ENCODE results near the gene HDGFL3. TPM values are rescaled to one million over a fixed set of nuclear protein-coding genes. Genes with fewer than 3 reads are reported as not detected.
A peak's percentile ranks its signal among the peaks of the same experiment; 100 is the strongest.
"Not testable (repeated sequence)": the region's sequence is repeated elsewhere in the genome, so short reads cannot be mapped to it uniquely, and the experiment has no call there.

The HDGFL3 gene
- total RNA-seq = 10 to 100 TPM; 22.8 to 58.2 TPM

DNA sequence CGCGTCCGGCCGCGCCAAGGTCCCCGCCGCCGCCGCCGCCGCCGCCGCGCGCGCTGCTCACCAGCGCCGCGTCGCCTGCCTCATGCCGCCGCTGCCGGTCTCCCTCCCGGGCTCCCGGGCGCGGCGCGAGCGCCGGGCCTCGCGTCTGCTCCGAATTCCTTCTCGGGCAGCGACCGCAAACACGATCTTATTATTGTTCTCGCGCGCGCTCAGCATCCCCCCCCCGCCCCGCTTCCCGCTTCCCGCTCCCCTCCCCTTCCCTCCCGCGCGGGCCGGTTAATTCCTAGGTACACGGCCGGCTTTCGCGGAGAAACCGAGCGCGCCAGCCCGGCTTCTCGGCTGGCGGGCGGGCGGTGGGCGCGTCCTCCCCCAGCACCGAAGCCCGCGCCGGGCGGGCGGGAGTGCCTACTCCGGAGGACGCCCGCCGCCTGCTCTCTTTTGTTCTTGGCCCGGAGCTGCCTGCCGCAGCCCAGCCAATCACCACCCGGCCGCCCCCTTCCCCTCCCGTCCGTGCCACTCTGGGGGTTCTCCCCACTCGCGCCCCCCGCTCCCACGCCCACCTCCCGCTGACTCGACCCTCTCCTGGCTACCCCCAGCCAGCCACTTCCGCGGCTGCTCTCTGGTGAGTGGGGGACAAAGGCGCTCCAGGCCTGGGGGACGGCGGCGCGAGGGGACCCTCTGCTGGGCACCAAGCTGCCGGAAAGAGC is at the start of gene HDGFL3:
Gene HDGFL3 (minus strand): TSS at position 164 of the 707 bp plus-strand sequence. CDS start 409 bp downstream, outside the sequence.
- H3K9me3 Mint-ChIP-seq = no peaks in the 10 kb centered on the region
- DNase-seq (peak; percentile 54 to 71), ATAC-seq (replicated peaks in 1 of 2) (peak; percentile 71 to 77)
- H3K36me3 Mint-ChIP-seq (ENCODE audit: insufficient read depth in 2 of 2) = peaks cover 0 to 4% of the 10 kb centered on the region in 2 donors
- H3K4me3 Mint-ChIP-seq = peak within 1 kb of the TSS; percentile 83 to 93
- H3K27ac Mint-ChIP-seq = no peak within 1 kb of the TSS
- H3K4me1 Mint-ChIP-seq (ENCODE audit: low read depth) = peaks cover 12% of the 10 kb centered on the region
- peaks cover 27% of the 10 kb centered on the region for H3K27me3 Mint-ChIP-seq (ENCODE audit: low read depth)

DNA sequence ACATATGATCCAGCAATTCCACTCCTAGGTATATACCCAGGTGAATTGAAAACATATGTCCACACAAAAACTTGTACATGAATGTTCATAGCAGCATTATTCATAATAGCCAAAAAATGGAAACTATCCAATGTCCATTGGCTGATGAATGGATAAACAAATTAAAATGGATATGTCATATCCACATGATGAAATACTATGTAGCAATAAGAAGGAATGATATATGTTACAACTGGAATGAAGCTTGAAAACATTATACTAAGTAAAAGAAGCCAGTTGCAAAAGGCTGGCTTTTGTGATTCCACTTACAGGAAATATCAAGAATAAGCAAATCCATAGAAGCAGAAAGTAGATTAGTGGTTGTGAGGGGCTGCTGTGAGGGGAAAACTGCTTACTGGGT is 43.2 kb upstream of the HDGFL3 start:
- H3K36me3 Mint-ChIP-seq (ENCODE audit: insufficient read depth in 2 of 2) = no peaks in the 10 kb centered on the region
- no peak for ATAC-seq (replicated peaks in 1 of 2)
- H3K4me1 Mint-ChIP-seq (ENCODE audit: low read depth) = no peaks in the 10 kb centered on the region
- no peak overlapping the region for H3K27ac Mint-ChIP-seq
- peaks cover 53% of the 10 kb centered on the region for H3K27me3 Mint-ChIP-seq (ENCODE audit: low read depth)
- no peaks in the 10 kb centered on the region for H3K9me3 Mint-ChIP-seq
- H3K4me3 Mint-ChIP-seq = no peak overlapping the region
- no peak for DNase-seq

DNA sequence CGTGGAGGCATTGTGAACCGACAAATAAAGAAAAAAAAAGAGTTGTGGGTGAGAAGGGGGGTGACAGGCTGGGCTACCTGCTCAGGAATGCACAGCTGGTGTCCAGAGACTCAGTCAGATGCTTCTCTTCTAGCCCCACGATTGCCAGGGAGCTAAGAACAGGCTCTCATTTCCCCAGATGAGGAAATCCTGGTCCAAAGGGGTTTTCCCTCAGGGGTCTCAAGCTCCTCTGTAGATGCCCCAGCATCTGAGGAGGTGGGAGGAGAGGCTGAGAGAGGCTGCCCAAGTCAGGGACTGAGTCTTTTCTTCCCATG is 41.4 kb upstream of the HDGFL3 start:
- H3K36me3 Mint-ChIP-seq (ENCODE audit: insufficient read depth in 2 of 2) = no peaks in the 10 kb centered on the region
- H3K4me3 Mint-ChIP-seq = no peak overlapping the region
- DNase-seq (no peak), ATAC-seq (replicated peaks in 1 of 2) (no peak)
- H3K9me3 Mint-ChIP-seq = peaks cover 0 to 2% of the 10 kb centered on the region in 2 donors
- H3K27me3 Mint-ChIP-seq (ENCODE audit: low read depth) = peaks cover 59% of the 10 kb centered on the region
- no peaks in the 10 kb centered on the region for H3K4me1 Mint-ChIP-seq (ENCODE audit: low read depth)
- no peak overlapping the region for H3K27ac Mint-ChIP-seq

DNA sequence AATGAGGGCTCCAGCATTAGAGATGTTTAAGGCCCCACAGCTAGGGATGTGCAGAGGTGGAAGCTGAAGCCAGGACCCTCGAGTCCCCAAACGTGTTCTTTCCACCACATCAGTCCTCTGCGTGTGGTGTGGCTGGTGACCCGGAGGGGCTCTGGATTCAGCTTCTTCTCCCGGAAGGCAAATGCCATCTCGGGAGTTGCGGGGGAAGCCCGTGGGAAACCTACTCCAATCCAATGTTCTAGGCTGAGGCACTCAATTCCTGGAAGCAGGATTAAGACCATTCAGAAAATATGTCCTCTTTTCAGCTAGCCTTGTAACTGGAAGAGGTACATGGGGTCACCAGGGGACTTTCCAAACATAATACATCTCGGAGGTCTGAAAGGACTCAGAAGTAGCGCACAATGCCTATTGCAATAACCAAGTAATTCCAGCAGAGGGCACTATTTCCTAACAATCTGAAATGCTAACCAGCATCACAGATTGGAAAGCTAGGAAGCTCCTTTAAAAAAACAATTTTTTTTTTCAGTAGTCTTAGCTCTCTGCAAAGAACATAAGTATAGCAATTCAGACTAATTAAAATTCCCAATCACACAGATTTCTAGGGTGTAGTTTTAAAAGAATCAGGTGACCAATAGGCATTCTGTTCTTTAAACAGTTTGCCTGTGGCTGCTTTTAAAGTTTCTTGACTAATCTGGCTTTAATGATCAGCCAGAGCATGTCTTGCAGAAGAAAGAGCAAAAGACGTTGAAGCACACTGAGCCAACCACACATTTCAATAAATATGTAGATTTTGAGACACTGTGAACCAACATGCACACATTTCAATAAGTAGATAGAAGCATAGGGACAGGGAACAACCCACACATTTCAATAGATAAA is 40.8 kb upstream of the HDGFL3 start:
- Mint-ChIP-seq H3K4me1 (ENCODE audit: low read depth) (no peaks in the 10 kb centered on the region), H3K36me3 (ENCODE audit: insufficient read depth in 2 of 2) (no peaks in the 10 kb centered on the region), H3K27ac (no peak overlapping the region), H3K9me3 (peaks cover 0 to 2% of the 10 kb centered on the region in 2 donors), H3K4me3 (no peak overlapping the region), H3K27me3 (ENCODE audit: low read depth) (peaks cover 60% of the 10 kb centered on the region)
- peak; percentile 8 to 49 for DNase-seq
- ATAC-seq (replicated peaks in 1 of 2) = peak in 1 of 2 donors; percentile 31

DNA sequence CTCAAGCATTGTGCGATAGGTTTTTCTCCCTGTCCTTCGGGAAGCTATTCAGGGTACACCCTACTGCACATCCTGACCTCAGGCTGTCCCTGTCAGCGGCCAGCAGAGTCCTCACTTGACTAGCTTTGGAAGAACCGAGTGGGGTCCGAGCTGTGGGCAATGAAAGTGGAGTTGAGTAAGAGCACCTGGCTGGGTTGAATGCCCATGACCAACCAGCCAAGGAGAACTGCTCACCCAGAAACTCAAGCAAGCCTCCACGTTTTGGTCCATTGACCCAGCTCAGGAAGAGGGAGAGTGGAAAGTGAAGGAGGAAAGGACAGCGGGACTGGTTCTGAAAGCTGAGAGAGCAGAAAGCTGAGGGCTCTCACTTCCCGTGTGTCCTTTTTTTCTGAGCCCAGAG is 36.0 kb upstream of the HDGFL3 start:
- Mint-ChIP-seq H3K4me3 (no peak overlapping the region), H3K9me3 (peaks cover 0 to 4% of the 10 kb centered on the region in 2 donors), H3K27me3 (ENCODE audit: low read depth) (peaks cover 61% of the 10 kb centered on the region), H3K4me1 (ENCODE audit: low read depth) (no peaks in the 10 kb centered on the region), H3K27ac (no peak overlapping the region), H3K36me3 (ENCODE audit: insufficient read depth in 2 of 2) (no peaks in the 10 kb centered on the region)
- no peak for ATAC-seq (replicated peaks in 1 of 2)
- no peak for DNase-seq

DNA sequence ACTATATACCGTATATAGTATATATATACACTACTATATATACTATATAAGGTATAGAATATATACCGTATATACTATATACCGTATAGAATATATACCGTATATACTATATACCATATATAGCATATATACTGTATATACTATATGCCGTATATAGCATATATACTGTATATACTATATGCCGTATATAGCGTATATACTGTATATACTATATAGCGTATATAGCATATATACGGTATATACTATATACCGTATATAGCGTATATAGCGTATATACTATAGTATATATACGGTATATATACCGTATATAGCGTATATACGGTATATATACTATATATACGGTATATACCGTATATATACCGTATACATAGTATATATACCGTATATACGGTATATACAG is 22.6 kb upstream of the HDGFL3 start:
- Mint-ChIP-seq H3K27me3 (ENCODE audit: low read depth) (peaks cover 11% of the 10 kb centered on the region), H3K27ac (no peak overlapping the region), H3K4me3 (no peak overlapping the region), H3K9me3 (no peaks in the 10 kb centered on the region), H3K36me3 (ENCODE audit: insufficient read depth in 2 of 2) (no peaks in the 10 kb centered on the region), H3K4me1 (ENCODE audit: low read depth) (no peaks in the 10 kb centered on the region)
- no peak for DNase-seq
- no peak for ATAC-seq (replicated peaks in 1 of 2)

DNA sequence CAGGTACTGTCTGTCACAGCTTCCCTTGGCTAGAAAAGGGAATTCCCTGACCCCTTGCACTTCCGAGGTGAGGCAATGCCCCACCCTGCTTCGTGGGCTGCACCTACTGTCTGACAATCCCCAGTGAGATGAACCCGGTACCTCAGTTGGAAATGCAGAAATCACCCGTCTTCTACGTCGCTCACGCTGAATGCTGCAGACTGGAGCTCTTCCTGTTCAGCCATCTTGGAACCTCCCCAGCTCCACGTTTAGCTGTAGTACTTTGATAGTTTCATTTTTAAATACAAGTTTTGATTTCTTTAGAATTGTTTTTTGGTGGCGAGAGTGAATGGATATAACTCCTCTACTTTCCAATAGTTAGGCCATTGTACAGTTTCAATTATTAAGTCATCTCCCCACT is 17.8 kb upstream of the HDGFL3 start:
- peaks cover 19% of the 10 kb centered on the region for H3K27me3 Mint-ChIP-seq (ENCODE audit: low read depth)
- no peak for DNase-seq
- H3K4me3 Mint-ChIP-seq = no peak overlapping the region
- no peak overlapping the region for H3K27ac Mint-ChIP-seq
- ATAC-seq (replicated peaks in 1 of 2) = no peak
- peaks cover 0 to 1% of the 10 kb centered on the region in 2 donors for H3K9me3 Mint-ChIP-seq
- H3K36me3 Mint-ChIP-seq (ENCODE audit: insufficient read depth in 2 of 2) = no peaks in the 10 kb centered on the region
- H3K4me1 Mint-ChIP-seq (ENCODE audit: low read depth) = no peaks in the 10 kb centered on the region

DNA sequence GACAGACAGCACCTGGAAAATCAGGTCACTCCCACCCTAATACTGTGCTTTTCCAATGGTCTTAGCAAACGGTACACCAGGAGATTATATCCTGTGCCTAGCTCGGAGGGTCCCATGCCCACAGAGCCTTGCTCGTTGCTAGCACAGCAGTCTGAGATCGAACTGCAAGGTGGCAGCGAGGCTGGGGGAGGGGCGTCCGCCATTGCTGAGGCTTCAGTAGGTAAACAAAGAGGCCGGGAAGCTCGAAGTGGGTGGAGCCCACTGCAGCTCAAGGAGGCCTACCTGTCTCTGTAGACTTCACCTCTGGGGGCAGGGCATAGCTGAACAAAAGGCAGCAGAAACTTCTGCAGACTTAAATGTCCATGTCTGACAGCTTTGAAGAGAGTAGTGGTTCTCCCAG is 14.2 kb upstream of the HDGFL3 start:
- ATAC-seq (replicated peaks in 1 of 2); H3K36me3 Mint-ChIP-seq (ENCODE audit: insufficient read depth in 2 of 2); H3K4me3 Mint-ChIP-seq; H3K4me1 Mint-ChIP-seq (ENCODE audit: low read depth); H3K27ac Mint-ChIP-seq; DNase-seq; H3K9me3 Mint-ChIP-seq: not testable (repeated sequence)
- peaks cover 34% of the 10 kb centered on the region for H3K27me3 Mint-ChIP-seq (ENCODE audit: low read depth)

DNA sequence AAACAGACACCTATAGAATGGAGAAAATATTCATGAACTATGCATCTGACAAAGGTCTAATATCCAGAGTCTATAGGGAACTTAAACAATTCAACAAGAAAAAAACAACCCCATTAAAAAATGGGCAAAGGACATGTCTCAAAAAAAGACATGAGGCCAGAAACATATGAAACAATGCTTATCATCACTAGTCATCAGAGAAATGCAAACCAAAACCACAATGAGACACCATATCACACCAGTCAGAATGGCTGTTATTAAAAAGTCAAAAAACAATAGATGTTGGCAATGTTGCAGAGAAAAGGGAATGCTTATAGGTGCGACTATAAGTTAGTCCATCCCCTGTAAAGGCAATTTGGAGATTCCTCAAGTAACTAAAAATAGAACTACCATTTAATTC is 11.4 kb upstream of the HDGFL3 start:
- ATAC-seq (replicated peaks in 1 of 2) (no peak), DNase-seq (no peak)
- Mint-ChIP-seq H3K36me3 (ENCODE audit: insufficient read depth in 2 of 2) (peaks cover 0 to 3% of the 10 kb centered on the region in 2 donors), H3K4me3 (no peak overlapping the region), H3K27ac (no peak overlapping the region), H3K27me3 (ENCODE audit: low read depth) (peaks cover 41% of the 10 kb centered on the region), H3K4me1 (ENCODE audit: low read depth) (peaks cover 8% of the 10 kb centered on the region), H3K9me3 (peaks cover 2 to 4% of the 10 kb centered on the region in 2 donors)

DNA sequence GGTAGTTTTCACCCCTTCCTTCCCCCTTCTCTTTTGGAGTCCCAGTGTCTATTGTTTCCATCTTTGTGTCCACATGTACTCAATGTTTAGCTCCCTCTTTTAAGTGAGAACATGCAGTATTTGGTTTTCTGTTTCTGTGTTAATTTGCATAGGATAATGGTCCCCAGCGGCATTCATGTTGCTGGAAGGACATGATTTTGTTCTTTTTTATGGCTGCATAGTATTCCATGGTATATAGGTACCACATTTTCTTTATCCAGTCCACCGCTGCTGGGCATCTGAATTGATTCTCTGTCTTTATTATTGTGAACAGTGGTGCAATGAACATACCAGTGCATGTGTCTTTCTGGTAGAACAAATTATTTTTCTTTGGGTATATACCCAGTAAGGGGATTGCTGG is 7.7 kb upstream of the HDGFL3 start:
- DNase-seq (no peak), ATAC-seq (replicated peaks in 1 of 2) (no peak)
- peaks cover 0 to 3% of the 10 kb centered on the region in 2 donors for H3K36me3 Mint-ChIP-seq (ENCODE audit: insufficient read depth in 2 of 2)
- no peak overlapping the region for H3K27ac Mint-ChIP-seq
- H3K9me3 Mint-ChIP-seq = peaks cover 2 to 3% of the 10 kb centered on the region in 2 donors
- H3K4me1 Mint-ChIP-seq (ENCODE audit: low read depth) = peaks cover 8% of the 10 kb centered on the region
- no peak overlapping the region for H3K4me3 Mint-ChIP-seq
- peaks cover 27% of the 10 kb centered on the region for H3K27me3 Mint-ChIP-seq (ENCODE audit: low read depth)

DNA sequence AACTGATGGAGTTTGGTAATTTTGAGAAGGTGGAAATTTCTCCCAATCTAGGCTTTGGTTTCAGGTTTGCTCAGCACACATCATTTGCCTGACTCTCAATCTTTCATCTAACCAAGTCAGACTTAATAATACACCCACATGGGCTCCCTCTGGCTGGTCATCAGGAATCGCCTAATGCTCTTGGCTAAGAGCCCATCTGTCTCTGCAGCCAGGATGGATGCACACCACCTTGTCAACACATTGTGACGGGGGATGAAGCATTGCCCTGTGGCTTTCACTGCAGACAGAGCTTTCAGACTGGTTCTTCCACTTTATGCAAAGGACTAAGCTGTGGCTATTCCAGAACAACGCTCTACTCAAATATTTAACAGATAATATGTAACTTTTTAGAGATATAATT is 3.0 kb upstream of the HDGFL3 start:
- Mint-ChIP-seq H3K36me3 (ENCODE audit: insufficient read depth in 2 of 2) (peaks cover 3 to 4% of the 10 kb centered on the region in 2 donors), H3K9me3 (peaks cover 2 to 3% of the 10 kb centered on the region in 2 donors), H3K4me3 (no peak overlapping the region), H3K27ac (no peak overlapping the region), H3K4me1 (ENCODE audit: low read depth) (peaks cover 6% of the 10 kb centered on the region), H3K27me3 (ENCODE audit: low read depth) (peaks cover 15% of the 10 kb centered on the region)
- ATAC-seq (replicated peaks in 1 of 2) (no peak), DNase-seq (no peak)

DNA sequence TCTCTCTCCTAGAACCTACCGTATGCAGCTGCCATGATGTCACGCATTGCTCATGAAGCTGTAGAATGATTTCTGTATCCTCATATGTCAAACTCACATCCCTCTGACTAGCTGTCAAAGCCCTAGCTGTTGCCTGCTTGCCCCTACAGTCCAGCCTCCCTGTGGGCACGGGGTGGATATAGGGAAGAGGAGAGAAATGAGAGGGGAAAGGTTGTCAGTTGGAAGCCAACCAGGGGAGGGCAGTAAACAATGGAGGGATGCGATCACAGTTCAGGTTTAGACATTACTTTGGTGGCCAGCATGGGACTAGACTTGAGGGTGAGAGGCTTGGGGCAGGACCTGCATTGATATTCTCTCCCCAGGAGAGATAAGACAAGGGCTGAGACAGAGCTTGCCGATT is 1.7 kb upstream of the HDGFL3 start:
- H3K9me3 Mint-ChIP-seq = no peaks in the 10 kb centered on the region
- no peak overlapping the region for H3K27ac Mint-ChIP-seq
- DNase-seq = no peak
- H3K36me3 Mint-ChIP-seq (ENCODE audit: insufficient read depth in 2 of 2) = peaks cover 3 to 4% of the 10 kb centered on the region in 2 donors
- no peak for ATAC-seq (replicated peaks in 1 of 2)
- peaks cover 11% of the 10 kb centered on the region for H3K27me3 Mint-ChIP-seq (ENCODE audit: low read depth)
- no peak overlapping the region for H3K4me3 Mint-ChIP-seq
- peaks cover 6% of the 10 kb centered on the region for H3K4me1 Mint-ChIP-seq (ENCODE audit: low read depth)

DNA sequence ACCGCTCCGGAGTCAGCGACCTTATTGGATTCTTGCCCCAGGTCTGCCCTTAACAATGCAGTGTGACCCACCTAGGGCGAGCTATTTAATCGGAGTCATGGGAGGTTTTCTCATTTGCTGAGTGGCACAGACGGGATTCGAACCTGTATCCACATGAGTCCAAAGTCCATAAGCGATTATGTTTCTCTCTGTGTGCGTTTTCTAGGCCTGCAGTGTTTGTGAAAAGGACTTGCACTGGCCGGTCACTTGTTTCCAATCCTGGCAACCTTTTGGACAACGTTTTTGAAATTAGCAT is 691 bp upstream of the HDGFL3 start:
- H3K4me1 Mint-ChIP-seq (ENCODE audit: low read depth) = peaks cover 7% of the 10 kb centered on the region
- ATAC-seq (replicated peaks in 1 of 2) (no peak), DNase-seq (no peak)
- no peak overlapping the region for H3K4me3 Mint-ChIP-seq
- no peaks in the 10 kb centered on the region for H3K9me3 Mint-ChIP-seq
- no peak overlapping the region for H3K27ac Mint-ChIP-seq
- peaks cover 22% of the 10 kb centered on the region for H3K27me3 Mint-ChIP-seq (ENCODE audit: low read depth)
- H3K36me3 Mint-ChIP-seq (ENCODE audit: insufficient read depth in 2 of 2) = peaks cover 0 to 4% of the 10 kb centered on the region in 2 donors
